Thymus (tissue), 11 donors: ENCODE results near the gene PROC. TPM values are rescaled to one million over a fixed set of nuclear protein-coding genes. Genes with fewer than 3 reads are reported as not detected.

ENCODE experiments used
- DNase-seq, 9 donors: peaks; one replicate each; pipeline ENCODE4 v3.0.0-alpha.2; 2013; ENCODE audit warnings: low spot score in 9 of 9, low read depth in 6 of 9, missing footprints in 1 of 9
- H3K27ac ChIP-seq, 2 donors: one replicate each; pipeline ENCODE4 v1.5.1; 2013; ENCODE audit warnings: control low read depth in 1 of 2, low read depth in 1 of 2, low read length in 1 of 2, mild to moderate bottlenecking in 1 of 2, moderate library complexity in 1 of 2
- H3K27me3 ChIP-seq, 2 donors: one replicate each; pipeline ENCODE4 v1.5.1; 2013; ENCODE audit warnings: low read length in 1 of 2; ENCODE audit not compliant: control insufficient read depth in 2 of 2, insufficient read depth in 1 of 2
- H3K36me3 ChIP-seq, 2 donors: one replicate each; pipeline ENCODE4 v1.5.1; 2013; ENCODE audit warnings: low read length in 1 of 2, mild to moderate bottlenecking in 1 of 2, moderate library complexity in 1 of 2; ENCODE audit not compliant: control insufficient read depth in 2 of 2, insufficient read depth in 2 of 2
- H3K4me1 ChIP-seq, 2 donors: one replicate each; pipeline ENCODE4 v1.5.1; 2013; ENCODE audit warnings: low read length in 2 of 2; ENCODE audit not compliant: control insufficient read depth in 2 of 2, insufficient read depth in 2 of 2
- H3K4me3 ChIP-seq, 2 donors: one replicate each; pipeline ENCODE4 v1.5.1; 2013; ENCODE audit warnings: low read length in 2 of 2, control low read depth in 1 of 2, mild to moderate bottlenecking in 1 of 2
- H3K9me3 ChIP-seq, 2 donors: one replicate each; pipeline ENCODE4 v1.5.1; 2013; ENCODE audit warnings: low read length in 1 of 2, mild to moderate bottlenecking in 1 of 2; ENCODE audit not compliant: control insufficient read depth in 2 of 2, insufficient read depth in 1 of 2
- WGBS: extraction: QIAGEN DNeasy Blood & Tissue Kit; methylation state at CpG from one replicate; pipeline ENCODE4 v1.1.7; 2013; 5-methylcytosine and 5-hydroxymethylcytosine counted together
- polyA plus RNA-seq: library from polyadenylated mRNA; stranded (reverse); fragments of 200-250 nt; gene quantifications from one replicate; pipeline ENCODE4 v1.2.3, GENCODE V29; 2013
- total RNA-seq: library from RNA; stranded (reverse); fragments of 120-200 nt; gene quantifications from one replicate; pipeline ENCODE4 v1.2.4, GENCODE V29; 2013
- donor health status: healthy.

Gene PROC
- total and polyA plus RNA-seq, 2 donors = 0.71 to 2.5 TPM

- peaks cover 0 to 11% of the 10 kb centered on the region in 2 donors for H3K27me3 ChIP-seq
- peak overlapping the region in 1 of 2 donors; percentile 83 for H3K27ac ChIP-seq
- peaks cover 20 to 48% of the 10 kb centered on the region in 2 donors for H3K4me1 ChIP-seq
- H3K36me3 ChIP-seq = no peaks in the 10 kb centered on the region
- DNase-seq = no peak
- WGBS = 95% methylated on average over 8 of the region's 8 CpGs
- H3K9me3 ChIP-seq = no peaks in the 10 kb centered on the region
- no peak overlapping the region for H3K4me3 ChIP-seq
These were observed 821 bp upstream of the PROC start for GRCh38 chr2:127417406-127417805.

- 97% methylated on average over 4 of the region's 4 CpGs for WGBS
- Histone ChIP-seq H3K4me1 (peaks cover 22 to 61% of the 10 kb centered on the region in 2 donors), H3K4me3 (no peak overlapping the region), H3K36me3 (no peaks in the 10 kb centered on the region), H3K9me3 (no peaks in the 10 kb centered on the region), H3K27me3 (peaks cover 0 to 26% of the 10 kb centered on the region in 2 donors), H3K27ac (no peak overlapping the region)
- DNase-seq = no peak
These were observed 844 bp downstream of the PROC start for GRCh38 chr2:127419112-127419430.

DNA sequence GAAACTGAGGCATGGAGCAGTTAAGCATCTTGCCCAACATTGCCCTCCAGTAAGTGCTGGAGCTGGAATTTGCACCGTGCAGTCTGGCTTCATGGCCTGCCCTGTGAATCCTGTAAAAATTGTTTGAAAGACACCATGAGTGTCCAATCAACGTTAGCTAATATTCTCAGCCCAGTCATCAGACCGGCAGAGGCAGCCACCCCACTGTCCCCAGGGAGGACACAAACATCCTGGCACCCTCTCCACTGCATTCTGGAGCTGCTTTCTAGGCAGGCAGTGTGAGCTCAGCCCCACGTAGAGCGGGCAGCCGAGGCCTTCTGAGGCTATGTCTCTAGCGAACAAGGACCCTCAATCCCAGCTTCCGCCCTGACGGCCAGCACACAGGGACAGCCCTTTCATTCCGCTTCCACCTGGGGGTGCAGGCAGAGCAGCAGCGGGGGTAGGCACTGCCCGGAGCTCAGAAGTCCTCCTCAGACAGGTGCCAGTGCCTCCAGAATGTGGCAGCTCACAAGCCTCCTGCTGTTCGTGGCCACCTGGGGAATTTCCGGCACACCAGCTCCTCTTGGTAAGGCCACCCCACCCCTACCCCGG, 1.3 kb downstream of the PROC start:
- H3K4me3 ChIP-seq = no peak overlapping the region
- peaks cover 22 to 61% of the 10 kb centered on the region in 2 donors for H3K4me1 ChIP-seq
- no peaks in the 10 kb centered on the region for H3K36me3 ChIP-seq
- H3K9me3 ChIP-seq = no peaks in the 10 kb centered on the region
- DNase-seq = no peak
- peaks cover 0 to 29% of the 10 kb centered on the region in 2 donors for H3K27me3 ChIP-seq
- H3K27ac ChIP-seq = no peak overlapping the region
- WGBS = 90% methylated on average over 15 of the region's 15 CpGs

DNA sequence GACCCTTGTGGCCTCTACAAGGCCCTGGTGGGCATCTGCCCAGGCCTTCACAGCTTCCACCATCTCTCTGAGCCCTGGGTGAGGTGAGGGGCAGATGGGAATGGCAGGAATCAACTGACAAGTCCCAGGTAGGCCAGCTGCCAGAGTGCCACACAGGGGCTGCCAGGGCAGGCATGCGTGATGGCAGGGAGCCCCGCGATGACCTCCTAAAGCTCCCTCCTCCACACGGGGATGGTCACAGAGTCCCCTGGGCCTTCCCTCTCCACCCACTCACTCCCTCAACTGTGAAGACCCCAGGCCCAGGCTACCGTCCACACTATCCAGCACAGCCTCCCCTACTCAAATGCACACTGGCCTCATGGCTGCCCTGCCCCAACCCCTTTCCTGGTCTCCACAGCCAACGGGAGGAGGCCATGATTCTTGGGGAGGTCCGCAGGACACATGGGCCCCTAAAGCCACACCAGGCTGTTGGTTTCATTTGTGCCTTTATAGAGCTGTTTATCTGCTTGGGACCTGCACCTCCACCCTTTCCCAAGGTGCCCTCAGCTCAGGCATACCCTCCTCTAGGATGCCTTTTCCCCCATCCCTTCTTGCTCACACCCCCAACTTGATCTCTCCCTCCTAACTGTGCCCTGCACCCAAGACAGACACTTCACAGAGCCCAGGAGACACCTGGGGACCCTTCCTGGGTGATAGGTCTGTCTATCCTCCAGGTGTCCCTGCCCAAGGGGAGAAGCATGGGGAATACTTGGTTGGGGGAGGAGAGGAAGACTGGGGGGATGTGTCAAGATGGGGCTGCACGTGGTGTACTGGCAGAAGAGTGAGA, 2.0 kb downstream of the PROC start:
- Histone ChIP-seq H3K36me3 (no peaks in the 10 kb centered on the region), H3K4me3 (no peak overlapping the region), H3K4me1 (peaks cover 19 to 55% of the 10 kb centered on the region in 2 donors), H3K27ac (no peak overlapping the region), H3K27me3 (peaks cover 0 to 29% of the 10 kb centered on the region in 2 donors), H3K9me3 (no peaks in the 10 kb centered on the region)
- DNase-seq = no peak
- 88% methylated on average over 8 of the region's 8 CpGs for WGBS

- H3K4me3 ChIP-seq = no peak overlapping the region
- H3K4me1 ChIP-seq = peaks cover 15 to 45% of the 10 kb centered on the region in 2 donors
- H3K27ac ChIP-seq = no peak overlapping the region
- 96% methylated on average over 15 of the region's 15 CpGs for WGBS
- H3K36me3 ChIP-seq = no peaks in the 10 kb centered on the region
- DNase-seq = no peak
- H3K27me3 ChIP-seq = peaks cover 0 to 29% of the 10 kb centered on the region in 2 donors
- H3K9me3 ChIP-seq = no peaks in the 10 kb centered on the region
These were observed 3.0 kb downstream of the PROC start for GRCh38 chr2:127421116-127421800.

GRCh38 chr2:127421871-127422558, 3.8 kb downstream of the PROC start:
- Histone ChIP-seq H3K4me1 (peaks cover 9 to 38% of the 10 kb centered on the region in 2 donors), H3K9me3 (no peaks in the 10 kb centered on the region), H3K4me3 (no peak overlapping the region), H3K27ac (no peak overlapping the region), H3K27me3 (peaks cover 0 to 29% of the 10 kb centered on the region in 2 donors), H3K36me3 (no peaks in the 10 kb centered on the region)
- WGBS = 80% methylated on average over 16 of the region's 16 CpGs
- no peak for DNase-seq

DNA sequence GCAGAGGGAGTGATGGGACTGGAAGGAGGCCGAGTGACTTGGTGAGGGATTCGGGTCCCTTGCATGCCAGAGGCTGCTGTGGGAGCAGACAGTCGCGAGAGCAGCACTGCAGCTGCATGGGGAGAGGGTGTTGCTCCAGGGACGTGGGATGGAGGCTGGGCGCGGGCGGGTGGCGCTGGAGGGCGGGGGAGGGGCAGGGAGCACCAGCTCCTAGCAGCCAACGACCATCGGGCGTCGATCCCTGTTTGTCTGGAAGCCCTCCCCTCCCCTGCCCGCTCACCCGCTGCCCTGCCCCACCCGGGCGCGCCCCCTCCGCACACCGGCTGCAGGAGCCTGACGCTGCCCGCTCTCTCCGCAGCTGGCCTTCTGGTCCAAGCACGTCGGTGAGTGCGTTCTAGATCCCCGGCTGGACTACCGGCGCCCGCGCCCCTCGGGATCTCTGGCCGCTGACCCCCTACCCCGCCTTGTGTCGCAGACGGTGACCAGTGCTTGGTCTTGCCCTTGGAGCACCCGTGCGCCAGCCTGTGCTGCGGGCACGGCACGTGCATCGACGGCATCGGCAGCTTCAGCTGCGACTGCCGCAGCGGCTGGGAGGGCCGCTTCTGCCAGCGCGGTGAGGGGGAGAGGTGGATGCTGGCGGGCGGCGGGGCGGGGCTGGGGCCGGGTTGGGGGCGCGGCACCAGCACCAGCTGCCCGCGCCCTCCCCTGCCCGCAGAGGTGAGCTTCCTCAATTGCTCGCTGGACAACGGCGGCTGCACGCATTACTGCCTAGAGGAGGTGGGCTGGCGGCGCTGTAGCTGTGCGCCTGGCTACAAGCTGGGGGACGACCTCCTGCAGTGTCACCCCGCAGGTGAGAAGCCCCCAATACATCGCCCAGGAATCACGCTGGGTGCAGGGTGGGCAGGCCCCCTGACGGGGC, 4.6 kb downstream of the PROC start:
- DNase-seq = peak in 5 of 9 donors; percentile 36 to 71 (median 46)
- no peaks in the 10 kb centered on the region for H3K36me3 ChIP-seq
- no peak overlapping the region for H3K27ac ChIP-seq
- H3K4me3 ChIP-seq = peak overlapping the region; percentile 40 to 42
- H3K4me1 ChIP-seq = peaks cover 5 to 31% of the 10 kb centered on the region in 2 donors
- peaks cover 0 to 29% of the 10 kb centered on the region in 2 donors for H3K27me3 ChIP-seq
- 7% methylated on average over 73 of the region's 73 CpGs for WGBS
- H3K9me3 ChIP-seq = no peaks in the 10 kb centered on the region

- peak in 2 of 9 donors; percentile 30 to 52 for DNase-seq
- peaks cover 5 to 31% of the 10 kb centered on the region in 2 donors for H3K4me1 ChIP-seq
These were observed 5.2 kb downstream of the PROC start for GRCh38 chr2:127423478-127423843.

More at GRCh38 chr2:127423478-127423843, 5.2 kb downstream of the PROC start:
- H3K27ac ChIP-seq = no peak overlapping the region
- H3K4me3 ChIP-seq = peak overlapping the region; percentile 40 to 42
- H3K9me3 ChIP-seq = no peaks in the 10 kb centered on the region
- 2% methylated on average over 29 of the region's 29 CpGs for WGBS
- no peaks in the 10 kb centered on the region for H3K36me3 ChIP-seq
- H3K27me3 ChIP-seq = peaks cover 0 to 29% of the 10 kb centered on the region in 2 donors
